Skeletal muscle satellite cell (primary cell): ENCODE data around the gene MTCL3.

Source experiments
- H3K27me3 ChIP-seq: 2 replicates; pipeline ENCODE4 v1.7.0; 2013; ENCODE audit warnings: low read length; ENCODE audit not compliant: control insufficient read depth, insufficient read depth
- H3K36me3 ChIP-seq: 2 replicates; pipeline ENCODE4 v1.7.0; 2013; ENCODE audit warnings: mild to moderate bottlenecking, control low read depth, low read length; ENCODE audit not compliant: insufficient read depth
- H3K4me1 ChIP-seq: 2 replicates; pipeline ENCODE4 v1.7.0; 2013; ENCODE audit warnings: low read length; ENCODE audit not compliant: control insufficient read depth, insufficient read depth
- H3K4me2 ChIP-seq: 2 replicates; pipeline ENCODE4 v1.7.0; 2013; ENCODE audit warnings: mild to moderate bottlenecking, low read length
- H3K4me3 ChIP-seq: 2 replicates; pipeline ENCODE4 v1.7.0; 2013; ENCODE audit warnings: low read length
- H3K9ac ChIP-seq: 2 replicates; pipeline ENCODE4 v1.7.0; 2013; ENCODE audit warnings: mild to moderate bottlenecking, low read depth, low read length, moderate library complexity
- H3K9me3 ChIP-seq: replicated peaks from 2 replicates; pipeline ENCODE4 v1.7.0; 2013; ENCODE audit warnings: mild to moderate bottlenecking, control low read depth, low read length

MTCL3 gene

GRCh38 chr6:127518710-127519468, at the start of gene MTCL3:
MTCL3 (minus strand) TSS chr6:127519335.
- Histone ChIP-seq H3K9ac (peak within 1 kb of the TSS; percentile 4), H3K4me3 (peak within 1 kb of the TSS; percentile 68), H3K9me3 (no peaks in the 10 kb centered on the region), H3K4me2 (peak within 1 kb of the TSS; percentile 80), H3K36me3 (no peaks in the 10 kb centered on the region), H3K27me3 (peaks cover 8% of the 10 kb centered on the region), H3K4me1 (peaks cover 19% of the 10 kb centered on the region)

- no peak overlapping the region for H3K4me2 ChIP-seq
- peaks cover 4% of the 10 kb centered on the region for H3K4me1 ChIP-seq
- H3K36me3 ChIP-seq: no peaks in the 10 kb centered on the region
- H3K9ac ChIP-seq: no peak overlapping the region
- H3K9me3 ChIP-seq: no peaks in the 10 kb centered on the region
- no peaks in the 10 kb centered on the region for H3K27me3 ChIP-seq
- H3K4me3 ChIP-seq: no peak overlapping the region
Measured at GRCh38 chr6:127567476-127567875, 48.3 kb upstream of the MTCL3 start.

- Histone ChIP-seq H3K4me3 (no peak overlapping the region), H3K4me2 (no peak overlapping the region), H3K4me1 (peaks cover 4% of the 10 kb centered on the region), H3K9me3 (no peaks in the 10 kb centered on the region), H3K27me3 (no peaks in the 10 kb centered on the region), H3K9ac (no peak overlapping the region), H3K36me3 (no peaks in the 10 kb centered on the region)
Measured at GRCh38 chr6:127566651-127567050, 47.5 kb upstream of the MTCL3 start.

GRCh38 chr6:127566119-127566518, 47.0 kb upstream of the MTCL3 start:
- H3K4me1 ChIP-seq: peaks cover 4% of the 10 kb centered on the region
- H3K4me2 ChIP-seq: no peak overlapping the region
- no peak overlapping the region for H3K9ac ChIP-seq
- H3K4me3 ChIP-seq: no peak overlapping the region
- H3K9me3 ChIP-seq: no peaks in the 10 kb centered on the region
- H3K36me3 ChIP-seq: no peaks in the 10 kb centered on the region
- no peaks in the 10 kb centered on the region for H3K27me3 ChIP-seq

DNA sequence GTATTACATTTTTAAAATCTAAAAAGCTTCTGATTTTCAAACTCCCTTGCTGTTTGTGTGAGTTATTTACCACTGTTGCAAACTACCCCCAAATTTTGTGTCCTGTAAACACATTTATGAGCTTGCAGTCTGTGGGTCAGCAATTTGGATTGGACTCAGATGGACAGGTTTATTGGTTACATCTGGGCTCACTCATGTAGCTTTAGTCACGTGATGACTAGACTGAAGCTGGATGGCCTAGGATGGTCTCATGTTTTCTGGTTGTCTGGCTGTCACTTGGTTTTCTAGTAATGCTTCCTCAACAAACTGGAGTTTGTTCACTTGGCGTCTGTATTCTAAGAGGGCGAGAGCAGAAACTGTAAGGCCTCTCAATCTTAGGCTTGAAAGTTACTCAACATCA, 45.6 kb upstream of the MTCL3 start:
- H3K4me2 ChIP-seq: no peak overlapping the region
- no peak overlapping the region for H3K9ac ChIP-seq
- H3K4me1 ChIP-seq: no peaks in the 10 kb centered on the region
- H3K4me3 ChIP-seq: no peak overlapping the region
- H3K36me3 ChIP-seq: no peaks in the 10 kb centered on the region
- no peaks in the 10 kb centered on the region for H3K27me3 ChIP-seq
- H3K9me3 ChIP-seq: no peaks in the 10 kb centered on the region

- Histone ChIP-seq H3K9me3 (no peaks in the 10 kb centered on the region), H3K27me3 (no peaks in the 10 kb centered on the region), H3K4me2 (no peak overlapping the region), H3K4me3 (no peak overlapping the region), H3K9ac (no peak overlapping the region), H3K4me1 (no peaks in the 10 kb centered on the region), H3K36me3 (no peaks in the 10 kb centered on the region)
Measured at GRCh38 chr6:127561660-127562059, 42.5 kb upstream of the MTCL3 start.

DNA sequence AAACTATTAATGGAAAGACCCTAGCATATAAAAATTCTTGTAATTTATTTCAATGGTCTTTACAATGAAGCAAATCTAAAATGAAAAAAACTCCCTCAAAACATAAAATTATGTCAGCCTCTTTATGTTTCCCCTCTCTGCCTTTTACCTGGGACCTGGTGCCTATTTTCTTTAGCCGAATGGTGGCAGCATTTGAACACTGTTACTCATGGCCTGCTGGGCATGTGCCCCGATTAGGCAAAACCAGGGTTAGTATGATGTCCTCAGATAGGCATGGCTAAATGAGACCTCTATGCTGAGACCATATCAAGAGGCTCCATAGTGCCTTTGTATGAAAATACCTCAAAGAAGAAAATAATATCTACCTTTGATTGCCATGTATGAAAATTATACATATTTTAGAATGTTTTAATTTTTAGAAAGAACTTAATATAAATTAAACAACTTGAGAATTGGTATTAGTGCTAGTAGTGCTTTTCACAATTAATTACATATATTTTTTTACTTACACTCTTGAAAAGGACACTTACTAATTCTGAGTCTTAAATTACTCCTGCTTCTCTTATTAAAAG, 35.4 kb upstream of the MTCL3 start:
- Histone ChIP-seq H3K4me1 (peaks cover 11% of the 10 kb centered on the region), H3K4me2 (no peak overlapping the region), H3K9me3 (no peaks in the 10 kb centered on the region), H3K4me3 (no peak overlapping the region), H3K27me3 (no peaks in the 10 kb centered on the region), H3K9ac (no peak overlapping the region), H3K36me3 (no peaks in the 10 kb centered on the region)

GRCh38 chr6:127550403-127550802, 31.3 kb upstream of the MTCL3 start:
- Histone ChIP-seq H3K36me3 (no peaks in the 10 kb centered on the region), H3K9ac (no peak overlapping the region), H3K27me3 (no peaks in the 10 kb centered on the region), H3K4me2 (no peak overlapping the region), H3K4me3 (no peak overlapping the region), H3K4me1 (peaks cover 11% of the 10 kb centered on the region), H3K9me3 (no peaks in the 10 kb centered on the region)

- no peak overlapping the region for H3K4me3 ChIP-seq
- no peaks in the 10 kb centered on the region for H3K9me3 ChIP-seq
Measured at GRCh38 chr6:127547904-127548649, 28.9 kb upstream of the MTCL3 start.

DNA sequence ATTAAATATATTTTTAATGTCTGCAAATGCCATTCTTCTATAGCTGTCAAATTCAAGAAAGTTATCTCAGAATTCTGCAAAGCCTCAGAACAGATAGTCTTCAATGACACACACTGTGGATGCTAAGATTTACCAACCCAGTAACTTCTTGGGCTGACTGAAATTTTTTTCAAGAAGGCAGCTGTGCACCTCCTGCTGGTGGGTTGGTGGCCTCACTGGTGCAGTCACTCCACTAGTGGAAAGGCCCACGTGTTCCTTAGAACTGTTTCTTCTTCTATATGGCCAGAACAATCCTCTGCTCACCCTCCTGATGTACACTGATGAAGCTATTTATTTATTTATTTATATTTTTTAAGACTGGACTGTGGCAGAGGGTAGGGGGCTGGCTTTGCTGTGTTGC, 28.1 kb upstream of the MTCL3 start:
- no peaks in the 10 kb centered on the region for H3K36me3 ChIP-seq
- H3K27me3 ChIP-seq: no peaks in the 10 kb centered on the region
- H3K4me2 ChIP-seq: no peak overlapping the region
- H3K9me3 ChIP-seq: no peaks in the 10 kb centered on the region
- H3K9ac ChIP-seq: no peak overlapping the region
- H3K4me3 ChIP-seq: no peak overlapping the region
- peaks cover 11% of the 10 kb centered on the region for H3K4me1 ChIP-seq

More at GRCh38 chr6:127547904-127548649, 28.9 kb upstream of the MTCL3 start:
- Histone ChIP-seq H3K27me3 (no peaks in the 10 kb centered on the region), H3K4me2 (no peak overlapping the region), H3K9ac (no peak overlapping the region), H3K36me3 (no peaks in the 10 kb centered on the region), H3K4me1 (peaks cover 11% of the 10 kb centered on the region)

DNA sequence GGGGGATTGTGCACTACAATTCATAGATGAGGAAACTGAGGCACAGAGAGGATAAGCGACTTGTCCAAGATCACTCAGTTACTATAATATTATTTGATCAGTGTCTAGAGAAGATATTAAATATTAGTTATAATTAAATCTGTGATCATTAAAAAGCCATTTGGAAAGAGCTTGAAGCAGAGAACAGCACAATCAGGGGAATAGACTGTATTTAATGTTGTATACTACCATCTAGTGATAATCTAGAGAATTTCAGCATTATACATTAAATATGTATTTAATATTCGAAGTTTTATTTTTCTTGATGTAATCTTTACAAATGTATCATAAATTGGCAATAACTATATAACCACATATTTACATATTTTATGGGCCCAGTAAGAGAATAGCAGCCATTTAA, 20.1 kb upstream of the MTCL3 start:
- Histone ChIP-seq H3K36me3 (no peaks in the 10 kb centered on the region), H3K4me3 (no peak overlapping the region), H3K4me1 (no peaks in the 10 kb centered on the region), H3K27me3 (no peaks in the 10 kb centered on the region), H3K9ac (no peak overlapping the region), H3K9me3 (no peaks in the 10 kb centered on the region), H3K4me2 (no peak overlapping the region)
